ENCODE measurements around the gene POF1B.

GRCh38 chrX:85391878-85392238 is 12.4 kb upstream of the POF1B start:
- TF ChIP-seq REST (IDR thresholded peaks at IDR 0.05) (no peak), CTCF (IDR thresholded peaks at IDR 0.05) (no peak), RFX5 (IDR thresholded peaks at IDR 0.05) (no peak), POLR2A (IDR thresholded peaks at IDR 0.05; ENCODE audit: low read length) (no peak), TP53 (CRISPR knock-in tag; IDR thresholded peaks at IDR 0.05) (no peak)
